A549 (cell line): ENCODE data around the gene NR1H2. TPM values are rescaled to one million over a fixed set of nuclear protein-coding genes. Genes with fewer than 3 reads are reported as not detected.

ENCODE experiments used
- ATAC-seq, 2 experiments: fragments of 200-7000 bp in 1 of 2; fragments of >200 bp in 1 of 2; cut with Nextera tagmentation in 1 of 2; cut with Tn5 transposase in 1 of 2; 3 replicates each; pipeline versions ENCODE4 v1.8.0 to v1.9.1; 2018 to 2020; ENCODE audit warnings: mild to moderate bottlenecking in 1 of 2, moderate library complexity in 1 of 2
- CTCF ChIA-PET: fragments of 300-600 bp; sonication (Branson Sonifier 250); formaldehyde crosslinking; extraction: SDS; loops from one replicate; lab custom pipeline; 2021; ENCODE audit warnings: antibody characterized with exemption, inconsistent platforms; lab: Yijun Ruan, JAX
- POLR2A ChIA-PET: fragments of 350-600 bp; formaldehyde crosslinking; extraction: SDS; loops from one replicate; lab custom pipeline; 2021; ENCODE audit warnings: antibody characterized with exemption, inconsistent platforms; lab: Yijun Ruan, JAX
- DNase-seq, 2 experiments: peaks; one replicate each; pipeline versions ENCODE4 v3.0.0 to v3.0.0-alpha.2; 2011 to 2016; ENCODE audit warnings: low read depth in 1 of 2, low spot score in 1 of 2
- FAIRE-seq: peaks from 2 replicates; lab custom pipeline; 2011; peaks lifted over from hg19 to GRCh38; lab: Jason Lieb, UNC
- H3K27ac ChIP-seq, 2 experiments: fragments of >200 bp; sonication (Bioruptor Twin); formaldehyde crosslinking; 3 replicates each; pipeline ENCODE4 v1.5.1; 2016 to 2017
- H3K4me1 ChIP-seq: fragments of >200 bp; sonication (Bioruptor Twin); formaldehyde crosslinking; 3 replicates; pipeline ENCODE4 v1.6.1; 2016
- H3K4me2 ChIP-seq: fragments of >200 bp; sonication (Bioruptor Twin); formaldehyde crosslinking; 3 replicates; pipeline ENCODE4 v1.6.1; 2016
- H3K4me3 ChIP-seq: fragments of >200 bp; sonication (Bioruptor Twin); formaldehyde crosslinking; 3 replicates; pipeline ENCODE4 v1.5.1; 2016
- H3K9me3 ChIP-seq: fragments of >200 bp; sonication (Bioruptor Twin); formaldehyde crosslinking; 3 replicates; pipeline ENCODE4 v1.6.1; 2016
- ATOH8 ChIP-seq: fragments of 250-450 bp; sonication (Bioruptor Pico); IDR thresholded peaks from 2 replicates; pipeline ENCODE4 v1.5.0; 2020; ENCODE audit warnings: low read depth, mild to moderate bottlenecking, moderate library complexity
- BCL3 ChIP-seq: fragments of >200 bp; sonication (Bioruptor Twin); formaldehyde crosslinking; IDR thresholded peaks from 3 replicates; pipeline ENCODE4 v1.6.1; 2016
- CBX2 ChIP-seq: fragments of 200-600 bp; sonication (generic); IDR thresholded peaks from 2 replicates; pipeline ENCODE4 v1.6.1; 2016; ENCODE audit warnings: low read depth, mild to moderate bottlenecking, borderline replicate concordance
- CHD4 ChIP-seq: fragments of 200-600 bp; sonication (generic); IDR thresholded peaks from 2 replicates; pipeline ENCODE4 v1.6.1; 2016; ENCODE audit warnings: antibody characterized with exemption, mild to moderate bottlenecking, borderline replicate concordance
- ESRRA ChIP-seq: fragments of 150-350 bp; IDR thresholded peaks from 2 replicates; pipeline ENCODE4 v1.6.1; 2014; ENCODE audit warnings: mild to moderate bottlenecking, low read length, borderline replicate concordance
- FOSB ChIP-seq: fragments of 250-450 bp; sonication (Bioruptor Pico); IDR thresholded peaks from 2 replicates; pipeline ENCODE4 v1.5.0; 2020; ENCODE audit warnings: mild to moderate bottlenecking, moderate library complexity
- GATA3 ChIP-seq: IDR thresholded peaks from 2 replicates; pipeline ENCODE4 v1.6.1; 2012; ENCODE audit warnings: borderline replicate concordance
- HES2 ChIP-seq: fragments of >200 bp; sonication (Bioruptor Twin); formaldehyde crosslinking; IDR thresholded peaks from 2 replicates; pipeline ENCODE4 v1.6.1; 2016
- HEYL ChIP-seq: fragments of 250-450 bp; sonication (Bioruptor Pico); IDR thresholded peaks from 2 replicates; pipeline ENCODE4 v1.8.0; 2021; ENCODE audit warnings: mild to moderate bottlenecking, moderate library complexity
- JUN ChIP-seq, 2 experiments: fragments of >200 bp; sonication (Bioruptor Twin); formaldehyde crosslinking; IDR thresholded peaks; 2 replicates in 1 of 2; 3 replicates in 1 of 2; pipeline ENCODE4 v1.6.1; 2016 to 2017
- JUNB ChIP-seq: fragments of >200 bp; sonication (Bioruptor Twin); formaldehyde crosslinking; IDR thresholded peaks from 2 replicates; pipeline ENCODE4 v1.6.1; 2016
- KDM1A ChIP-seq: fragments of 200-600 bp; sonication (generic); IDR thresholded peaks from 2 replicates; pipeline ENCODE4 v1.6.1; 2016; ENCODE audit warnings: low read depth, mild to moderate bottlenecking
- MAZ ChIP-seq: fragments of 150-350 bp; IDR thresholded peaks from 2 replicates; pipeline ENCODE4 v1.6.1; 2014; ENCODE audit warnings: antibody characterized with exemption, low read depth, low read length, borderline replicate concordance
- NFE2L2 ChIP-seq: fragments of 150-350 bp; conservative IDR thresholded peaks from 2 replicates; pipeline ENCODE4 v1.6.1; 2014; ENCODE audit warnings: low read length
- PHF8 ChIP-seq: fragments of 200-600 bp; sonication (generic); IDR thresholded peaks from 2 replicates; pipeline ENCODE4 v1.6.1; 2016; ENCODE audit warnings: low read depth, mild to moderate bottlenecking, antibody characterized with exemption, moderate library complexity, borderline replicate concordance
- POLR2AphosphoS2 ChIP-seq: conservative IDR thresholded peaks from 2 replicates; pipeline ENCODE4 v1.6.1; 2012; ENCODE audit warnings: low read length, improper control_type of control experiment, inconsistent platforms
- RARB ChIP-seq: fragments of 250-450 bp; sonication (Bioruptor Pico); IDR thresholded peaks from 2 replicates; pipeline ENCODE4 v1.8.0; 2021; ENCODE audit warnings: mild to moderate bottlenecking, moderate library complexity
- REST ChIP-seq: fragments of 200-600 bp; sonication (generic); IDR thresholded peaks from 2 replicates; pipeline ENCODE4 v1.6.1; 2016; ENCODE audit warnings: antibody characterized with exemption, mild to moderate bottlenecking, moderate library complexity
- RNF2 ChIP-seq: fragments of 200-600 bp; sonication (generic); IDR thresholded peaks from 2 replicates; pipeline ENCODE4 v1.6.1; 2016; ENCODE audit warnings: low read depth, mild to moderate bottlenecking, antibody characterized with exemption, moderate library complexity, borderline replicate concordance
- SMC3 ChIP-seq: fragments of >200 bp; sonication (Bioruptor Twin); formaldehyde crosslinking; IDR thresholded peaks from 3 replicates; pipeline ENCODE4 v1.6.1; 2018; ENCODE audit warnings: inconsistent platforms
- TFCP2L1 ChIP-seq: fragments of 250-450 bp; sonication (Bioruptor Pico); IDR thresholded peaks from 2 replicates; pipeline ENCODE4 v1.5.0; 2021; ENCODE audit warnings: mild to moderate bottlenecking
- USF2 ChIP-seq: fragments of 450-650 bp; IDR thresholded peaks from 2 replicates; pipeline ENCODE4 v1.6.1; 2014; ENCODE audit warnings: antibody characterized with exemption
- ZFP36 ChIP-seq: fragments of 450-650 bp; IDR thresholded peaks from 2 replicates; pipeline ENCODE4 v1.6.1; 2014; ENCODE audit warnings: borderline replicate concordance; ENCODE audit not compliant: partially characterized antibody
- WGBS: methylation state at CpG from one replicate; pipeline ENCODE4 v1.1.6; 2017; ENCODE audit errors: missing lambda C conversion rate; 5-methylcytosine and 5-hydroxymethylcytosine counted together
- polyA plus RNA-seq, 4 experiments: library from polyadenylated mRNA; depleted of rRNA in 3 of 4; stranded (reverse); fragments of >200 nt; fragmentation: RNase III in 1 of 4; extraction: RNeasy Plus Mini Kit Qiagen cat#74134 plus additional on column Dnase treatment in 1 of 4; gene quantifications; 2 replicates in 3 of 4; 3 replicates in 1 of 4; pipeline ENCODE4 v1.2.3, GENCODE V29; 2011 to 2017

The NR1H2 gene
- polyA plus RNA-seq, 2 of the 4 experiments (the other 2 are of a cell fraction): 39.3 to 67.0 TPM

- Histone ChIP-seq H3K4me2 (no peak overlapping the region), H3K4me3 (no peak overlapping the region), H3K9me3 (no peaks in the 10 kb centered on the region), H3K4me1 (peaks cover 10% of the 10 kb centered on the region; the same call in 2 of the 3 replicates), H3K27ac (no peak overlapping the region)
- no peak for ATAC-seq
- WGBS: 95% methylated on average over 36 of the region's 36 CpGs
- CTCF ChIA-PET: interaction anchor here (1.2 to 4.3 kb wide), 2 partner anchors 9 to 21 kb away, joined by 5 to 20 read pairs; no protein-coding TSS in a partner anchor
- FAIRE-seq: no peak
- POLR2A ChIA-PET: no interaction called here
- TF ChIP-seq CBX2 (no peak), PHF8 (no peak), BCL3 (no peak), NFE2L2 (no peak), SMC3 (no peak), ATOH8 (CRISPR knock-in tag) (no peak), HEYL (CRISPR knock-in tag) (no peak), KDM1A (no peak), RNF2 (no peak), ESRRA (no peak), REST (no peak), CHD4 (no peak), POLR2AphosphoS2 (no peak), JUN (IDR thresholded peaks at IDR 0.05) (no peak), RARB (CRISPR knock-in tag) (no peak), HES2 (no peak), TFCP2L1 (CRISPR knock-in tag) (no peak), MAZ (no peak)
- DNase-seq: no peak
Measured at GRCh38 chr19:50378169-50378862, 2.1 kb downstream of the NR1H2 start.

GRCh38 chr19:50378863-50379236, 2.6 kb downstream of the NR1H2 start:
- no peak overlapping the region for H3K4me3 ChIP-seq
- no peak for FAIRE-seq
- no peaks in the 10 kb centered on the region for H3K9me3 ChIP-seq
- no peak for ATAC-seq
- 99% methylated on average over 9 of the region's 10 CpGs for WGBS
- H3K27ac ChIP-seq: no peak overlapping the region
- no peak for DNase-seq
- ChIA-PET CTCF (interaction anchor here (1.2 to 4.3 kb wide), 2 partner anchors 10 to 21 kb away, joined by 5 to 20 read pairs; no protein-coding TSS in a partner anchor), POLR2A (no interaction called here)
- H3K4me1 ChIP-seq: peaks cover 13% of the 10 kb centered on the region; the same call in 2 of the 3 replicates
- H3K4me2 ChIP-seq: no peak overlapping the region
- TF ChIP-seq USF2: no peak
- no peak for TF ChIP-seq GATA3
- TF ChIP-seq JUNB: no peak
- TF ChIP-seq FOSB (CRISPR knock-in tag): no peak
- TF ChIP-seq NFE2L2: no peak
- TF ChIP-seq ZFP36: no peak
